Mesodermal cell (in vitro differentiated cells): ENCODE data around the gene ARRDC2.

Source experiments
- H3K27ac ChIP-seq: 2 replicates; pipeline ENCODE4 v1.7.0; 2013; ENCODE audit warnings: mild to moderate bottlenecking, low read depth, low read length, moderate library complexity; ENCODE audit not compliant: severe bottlenecking
- H3K36me3 ChIP-seq: 2 replicates; pipeline ENCODE4 v1.7.1; 2013; ENCODE audit warnings: mild to moderate bottlenecking, low read length, moderate library complexity; ENCODE audit not compliant: control insufficient read depth, insufficient read depth
- H3K4me1 ChIP-seq: one replicate; pipeline ENCODE4 v1.7.1; 2013; ENCODE audit warnings: mild to moderate bottlenecking, low read length; ENCODE audit not compliant: insufficient read depth, control insufficient read depth, poor library complexity, severe bottlenecking
- H3K4me3 ChIP-seq: 2 replicates; pipeline ENCODE4 v1.7.0; 2013; ENCODE audit warnings: low read length, control low read depth, mild to moderate bottlenecking; ENCODE audit not compliant: insufficient read depth, poor library complexity, severe bottlenecking; ENCODE audit errors: extremely low read depth
- H3K9me3 ChIP-seq: 2 replicates; pipeline ENCODE4 v1.7.1; 2013; ENCODE audit warnings: mild to moderate bottlenecking, low read length, moderate library complexity; ENCODE audit not compliant: control insufficient read depth
- WGBS, 2 experiments: methylation state at CpG; one replicate each; pipeline ENCODE4 v1.1.5; 2013; ENCODE audit warnings: missing lambda C conversion rate in 2 of 2; ENCODE audit not compliant: insufficient coverage in 2 of 2; 5-methylcytosine and 5-hydroxymethylcytosine counted together

ARRDC2 gene

GRCh38 chr19:18060472-18060871 is 52.5 kb downstream of the ARRDC2 start:
- Histone ChIP-seq H3K27ac (no peak overlapping the region), H3K4me1 (no peaks in the 10 kb centered on the region), H3K36me3 (no peaks in the 10 kb centered on the region), H3K4me3 (no peak overlapping the region), H3K9me3 (no peaks in the 10 kb centered on the region)
- WGBS, 2 experiments = 89 to 90% methylated on average over 6 of the region's 6 CpGs

- Histone ChIP-seq H3K4me1 (no peaks in the 10 kb centered on the region), H3K9me3 (no peaks in the 10 kb centered on the region), H3K4me3 (no peak overlapping the region), H3K27ac (no peak overlapping the region), H3K36me3 (no peaks in the 10 kb centered on the region)
- 64 to 71% methylated on average over 8 of the region's 8 CpGs for WGBS, 2 experiments
Observed at GRCh38 chr19:18062028-18062427, 54.1 kb downstream of the ARRDC2 start.

GRCh38 chr19:18063463-18063862 is 55.5 kb downstream of the ARRDC2 start:
- 35 to 56% methylated on average over 4 to 5 of the region's 5 CpGs for WGBS, 2 experiments

More at GRCh38 chr19:18063463-18063862, 55.5 kb downstream of the ARRDC2 start:
- H3K27ac ChIP-seq = no peak overlapping the region
- H3K9me3 ChIP-seq = no peaks in the 10 kb centered on the region
- H3K4me1 ChIP-seq = no peaks in the 10 kb centered on the region
- H3K36me3 ChIP-seq = no peaks in the 10 kb centered on the region
- no peak overlapping the region for H3K4me3 ChIP-seq
